Bronchial epithelial cell (primary cell): Measurements from ENCODE around the gene SPPL3. TPM values are rescaled to one million over a fixed set of nuclear protein-coding genes. Genes with fewer than 3 reads are reported as not detected.

Experiments used
- DNase-seq: peaks from one replicate; pipeline ENCODE4 v3.0.0-alpha.2; 2010; ENCODE audit warnings: low read depth
- FAIRE-seq: peaks from 2 replicates; lab custom pipeline; 2011; peaks lifted over from hg19 to GRCh38; lab: Jason Lieb, UNC
- H3K27me3 ChIP-seq: 2 replicates; pipeline ENCODE4 v1.5.1; 2011; ENCODE audit warnings: low read length; ENCODE audit not compliant: control insufficient read depth, insufficient read depth
- H3K36me3 ChIP-seq: 2 replicates; pipeline ENCODE4 v1.5.1; 2011; ENCODE audit warnings: low read length; ENCODE audit not compliant: control insufficient read depth, insufficient read depth
- H3K4me3 ChIP-seq: 2 replicates; pipeline ENCODE4 v1.5.1; 2011; ENCODE audit warnings: mild to moderate bottlenecking, low read depth, low read length, control low read depth
- total RNA-seq: library from RNA; depleted of rRNA; stranded (reverse); fragments of >200 nt; gene quantifications from 2 replicates; pipeline ENCODE4 v1.2.1, GENCODE V29; 2014
- TF ChIP-seq, protein P1 (sequence below): IDR thresholded peaks from 2 replicates; pipeline ENCODE4 v1.5.1; 2011; ENCODE audit warnings: mild to moderate bottlenecking, moderate library complexity, low read length, control low read depth, inconsistent platforms; ENCODE audit not compliant: insufficient read depth, severe bottlenecking

Gene SPPL3
- total RNA-seq, 1 donor from 2014 or later, result 4.2 TPM

- Histone ChIP-seq H3K36me3 (no peaks in the 10 kb centered on the region), H3K27me3 (no peaks in the 10 kb centered on the region), H3K4me3 (no peak overlapping the region)
- TF ChIP-seq, protein P1, sequence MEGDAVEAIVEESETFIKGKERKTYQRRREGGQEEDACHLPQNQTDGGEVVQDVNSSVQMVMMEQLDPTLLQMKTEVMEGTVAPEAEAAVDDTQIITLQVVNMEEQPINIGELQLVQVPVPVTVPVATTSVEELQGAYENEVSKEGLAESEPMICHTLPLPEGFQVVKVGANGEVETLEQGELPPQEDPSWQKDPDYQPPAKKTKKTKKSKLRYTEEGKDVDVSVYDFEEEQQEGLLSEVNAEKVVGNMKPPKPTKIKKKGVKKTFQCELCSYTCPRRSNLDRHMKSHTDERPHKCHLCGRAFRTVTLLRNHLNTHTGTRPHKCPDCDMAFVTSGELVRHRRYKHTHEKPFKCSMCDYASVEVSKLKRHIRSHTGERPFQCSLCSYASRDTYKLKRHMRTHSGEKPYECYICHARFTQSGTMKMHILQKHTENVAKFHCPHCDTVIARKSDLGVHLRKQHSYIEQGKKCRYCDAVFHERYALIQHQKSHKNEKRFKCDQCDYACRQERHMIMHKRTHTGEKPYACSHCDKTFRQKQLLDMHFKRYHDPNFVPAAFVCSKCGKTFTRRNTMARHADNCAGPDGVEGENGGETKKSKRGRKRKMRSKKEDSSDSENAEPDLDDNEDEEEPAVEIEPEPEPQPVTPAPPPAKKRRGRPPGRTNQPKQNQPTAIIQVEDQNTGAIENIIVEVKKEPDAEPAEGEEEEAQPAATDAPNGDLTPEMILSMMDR, result no peak
- FAIRE-seq (no peak), DNase-seq (no peak)
These were observed 57.4 kb downstream of the SPPL3 start for GRCh38 chr12:120846721-120847120.

DNA sequence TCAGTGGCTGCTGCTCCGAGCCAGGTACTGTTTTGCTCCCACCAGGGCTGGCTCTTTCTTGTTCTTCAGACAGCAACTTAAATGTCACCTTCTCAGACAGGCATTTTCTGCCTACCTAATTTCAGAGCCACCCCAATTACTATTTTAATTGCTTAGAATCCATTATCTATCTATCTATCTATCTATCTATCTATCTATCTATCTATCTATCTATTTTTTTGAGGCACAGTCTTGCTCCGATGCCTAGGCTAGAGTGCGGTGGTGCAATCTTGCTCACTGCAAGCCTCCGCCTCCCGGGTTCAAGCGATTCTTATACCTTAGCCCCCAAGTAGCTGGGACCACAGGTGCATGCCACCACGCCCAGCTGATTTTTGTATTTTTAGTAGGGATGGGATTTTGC lies 58.5 kb downstream of the SPPL3 start:
- DNase-seq, result no peak
- Histone ChIP-seq H3K27me3 (no peaks in the 10 kb centered on the region), H3K4me3 (no peak overlapping the region), H3K36me3 (no peaks in the 10 kb centered on the region)
- TF ChIP-seq, protein P1, result no peak
- FAIRE-seq, result no peak

GRCh38 chr12:120844768-120845449 lies 59.2 kb downstream of the SPPL3 start:
- TF ChIP-seq, protein P1, result no peak
- Histone ChIP-seq H3K4me3 (no peak overlapping the region), H3K27me3 (no peaks in the 10 kb centered on the region), H3K36me3 (no peaks in the 10 kb centered on the region)
- FAIRE-seq (no peak), DNase-seq (no peak)

DNA sequence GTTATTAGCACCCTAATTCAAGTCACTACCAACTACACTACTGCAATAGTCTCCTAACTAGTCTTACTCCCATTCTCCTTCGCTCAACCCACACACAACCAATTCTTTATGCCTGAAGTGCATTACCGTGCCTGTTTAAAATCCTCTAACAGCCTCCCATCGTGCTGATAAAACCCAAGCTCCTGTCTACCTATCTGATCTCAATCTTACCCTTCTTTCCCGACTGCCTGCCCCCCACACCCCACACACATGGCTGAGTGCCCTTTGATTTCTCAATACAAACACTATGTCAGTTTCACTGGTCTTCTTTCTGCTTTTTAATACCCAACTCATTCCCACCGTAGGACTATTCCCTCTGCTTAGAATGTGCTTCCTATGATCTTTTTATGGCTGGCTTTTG lies 59.9 kb downstream of the SPPL3 start:
- TF ChIP-seq, protein P1, result no peak
- H3K27me3 ChIP-seq, result no peaks in the 10 kb centered on the region
- no peaks in the 10 kb centered on the region for H3K36me3 ChIP-seq
- no peak overlapping the region for H3K4me3 ChIP-seq
- no peak for DNase-seq
- no peak for FAIRE-seq

GRCh38 chr12:120843472-120843871 lies 60.7 kb downstream of the SPPL3 start:
- DNase-seq (no peak), FAIRE-seq (no peak)
- no peaks in the 10 kb centered on the region for H3K36me3 ChIP-seq
- no peaks in the 10 kb centered on the region for H3K27me3 ChIP-seq
- TF ChIP-seq, protein P1, result no peak
- no peak overlapping the region for H3K4me3 ChIP-seq

- H3K36me3 ChIP-seq, result no peaks in the 10 kb centered on the region
- DNase-seq, result no peak
- TF ChIP-seq, protein P1, result no peak
- no peak for FAIRE-seq
- no peak overlapping the region for H3K4me3 ChIP-seq
- no peaks in the 10 kb centered on the region for H3K27me3 ChIP-seq
These were observed 61.6 kb downstream of the SPPL3 start for GRCh38 chr12:120842595-120842994.
